Prostate gland (tissue), 2 donors: ENCODE measurements around the gene P2RX1. TPM values are rescaled to one million over a fixed set of nuclear protein-coding genes. Genes with fewer than 3 reads are reported as not detected.

Source experiments
- DNase-seq: peaks from one replicate; pipeline ENCODE4 v3.0.0-alpha.2; 2019; ENCODE audit warnings: low spot score
- H3K27ac ChIP-seq, 2 donors: fragments of 200-600 bp; sonication (generic); 2 replicates each; pipeline ENCODE4 v1.5.1; 2017 to 2019
- H3K27me3 ChIP-seq: fragments of 200-600 bp; sonication (generic); replicated peaks from 2 replicates; pipeline ENCODE4 v1.5.1; 2019; ENCODE audit not compliant: insufficient read depth
- H3K36me3 ChIP-seq, 2 donors: fragments of 200-600 bp; sonication (generic); 1 replicate in 1 of 2; 2 replicates in 1 of 2; pipeline versions ENCODE4 v1.5.1 to v1.8.1; 2017 to 2019
- H3K4me1 ChIP-seq: fragments of 200-600 bp; sonication (generic); replicated peaks from 2 replicates; pipeline ENCODE4 v1.5.1; 2019
- H3K4me3 ChIP-seq, 2 donors: fragments of 200-600 bp; sonication (generic); 2 replicates each; pipeline ENCODE4 v1.5.1; 2017 to 2019
- H3K9me3 ChIP-seq: fragments of 200-600 bp; sonication (generic); 2 replicates; pipeline ENCODE4 v1.5.1; 2017
- CTCF ChIP-seq, 4 experiments: fragments of 200-600 bp in 2 of 4; fragments of 450-650 bp in 2 of 4; sonication (generic) in 2 of 4; IDR thresholded peaks; 1 replicate in 3 of 4; 2 replicates in 1 of 4; pipeline ENCODE4 v1.5.1; 2016 to 2019; ENCODE audit warnings: antibody characterized with exemption in 4 of 4, mild to moderate bottlenecking in 2 of 4, moderate library complexity in 2 of 4
- POLR2A ChIP-seq: fragments of 450-650 bp; IDR thresholded peaks from one replicate; pipeline ENCODE4 v1.6.1; 2016; ENCODE audit warnings: antibody characterized with exemption, mild to moderate bottlenecking
- POLR2AphosphoS5 ChIP-seq: sonication (generic); formaldehyde crosslinking; IDR thresholded peaks from one replicate; pipeline ENCODE4 v1.6.1; 2017; ENCODE audit warnings: antibody characterized with exemption
- WGBS: methylation state at CpG from one replicate; pipeline ENCODE4 v1.1.5; 2018; 5-methylcytosine and 5-hydroxymethylcytosine counted together
- intact Hi-C: fragments of 100-400 bp; cut with DNase I; formaldehyde crosslinking; loops from one replicate; pipeline ENCODE4 v1.14.2; 2022
- total RNA-seq, 2 donors: library from RNA; depleted of rRNA; stranded (reverse); fragments of >200 nt; gene quantifications; one replicate each; pipeline ENCODE4 v1.1.0, GENCODE V29; 2016

Gene P2RX1
- total RNA-seq, 2 donors from 2014 or later = 3.8 to 22.5 TPM

- no peaks in the 10 kb centered on the region for H3K27me3 ChIP-seq
- intact Hi-C loops = no loop called here
Observed at GRCh38 chr17:3935825-3936355, 19.6 kb upstream of the P2RX1 start.

GRCh38 chr17:3935140-3935542, 18.9 kb upstream of the P2RX1 start:
- 10% methylated on average over 10 of the region's 10 CpGs for WGBS
- intact Hi-C loops = no loop called here

More at GRCh38 chr17:3935825-3936355, 19.6 kb upstream of the P2RX1 start:
- H3K27ac ChIP-seq = no peak overlapping the region
- no peaks in the 10 kb centered on the region for H3K9me3 ChIP-seq
- DNase-seq = no peak
- no peak overlapping the region for H3K4me3 ChIP-seq
- no peaks in the 10 kb centered on the region for H3K36me3 ChIP-seq
- H3K4me1 ChIP-seq = no peaks in the 10 kb centered on the region
- WGBS = 96% methylated on average over 9 of the region's 9 CpGs
- TF ChIP-seq POLR2A (no peak), POLR2AphosphoS5 (no peak), CTCF (IDR thresholded peaks at IDR 0.05) (no peak)

GRCh38 chr17:3929764-3930163, 13.5 kb upstream of the P2RX1 start:
- Histone ChIP-seq H3K9me3 (no peaks in the 10 kb centered on the region), H3K36me3 (no peaks in the 10 kb centered on the region), H3K27me3 (no peaks in the 10 kb centered on the region), H3K27ac (no peak overlapping the region), H3K4me3 (no peak overlapping the region), H3K4me1 (no peaks in the 10 kb centered on the region)
- TF ChIP-seq CTCF (IDR thresholded peaks at IDR 0.05) (no peak), POLR2A (no peak), POLR2AphosphoS5 (no peak)
- intact Hi-C loops = no loop called here
- no peak for DNase-seq
- WGBS = 100% methylated on average over 1 of the region's 1 CpG

More at GRCh38 chr17:3935140-3935542, 18.9 kb upstream of the P2RX1 start:
- no peak overlapping the region for H3K27ac ChIP-seq
- no peaks in the 10 kb centered on the region for H3K9me3 ChIP-seq
- TF ChIP-seq POLR2AphosphoS5 = peak; percentile 73
- TF ChIP-seq POLR2A = no peak
- TF ChIP-seq CTCF (IDR thresholded peaks at IDR 0.05) = peak; percentile 75 to 91 (median 84)
- H3K36me3 ChIP-seq = no peaks in the 10 kb centered on the region
- no peaks in the 10 kb centered on the region for H3K4me1 ChIP-seq
- H3K27me3 ChIP-seq = no peaks in the 10 kb centered on the region
- peak; percentile 81 for DNase-seq
- H3K4me3 ChIP-seq = no peak overlapping the region

GRCh38 chr17:3929181-3929580, 12.9 kb upstream of the P2RX1 start:
- intact Hi-C loops = no loop called here

More at GRCh38 chr17:3929181-3929580, 12.9 kb upstream of the P2RX1 start:
- WGBS = 96% methylated on average over 10 of the region's 12 CpGs
- H3K27me3 ChIP-seq = no peaks in the 10 kb centered on the region
- no peaks in the 10 kb centered on the region for H3K9me3 ChIP-seq
- DNase-seq = no peak
- H3K27ac ChIP-seq = no peak overlapping the region
- TF ChIP-seq CTCF (IDR thresholded peaks at IDR 0.05) (no peak), POLR2A (no peak), POLR2AphosphoS5 (no peak)
- no peaks in the 10 kb centered on the region for H3K4me1 ChIP-seq
- H3K4me3 ChIP-seq = no peak overlapping the region
- H3K36me3 ChIP-seq = no peaks in the 10 kb centered on the region
